Sigmoid colon (tissue), 7 donors: ENCODE measurements around the gene PRKCB. TPM values are rescaled to one million over a fixed set of nuclear protein-coding genes. Genes with fewer than 3 reads are reported as not detected.

ENCODE experiments used
- DNase-seq: peaks from one replicate; pipeline ENCODE4 v3.0.0-alpha.2; 2019
- H3K27ac ChIP-seq, 4 donors: fragments of 200-600 bp; sonication (generic); one replicate each; pipeline ENCODE4 v1.5.1; 2016 to 2019; ENCODE audit warnings: mild to moderate bottlenecking in 1 of 4
- H3K27me3 ChIP-seq, 3 donors: fragments of 200-600 bp; sonication (generic); one replicate each; pipeline ENCODE4 v1.5.1; 2019; ENCODE audit warnings: mild to moderate bottlenecking in 1 of 3
- H3K36me3 ChIP-seq, 4 donors: fragments of 200-600 bp; sonication (generic); one replicate each; pipeline ENCODE4 v1.5.1; 2016 to 2019
- H3K4me1 ChIP-seq, 4 donors: fragments of 200-600 bp; sonication (generic); one replicate each; pipeline ENCODE4 v1.5.1; 2017 to 2019
- H3K4me3 ChIP-seq, 4 donors: fragments of 200-600 bp; sonication (generic); one replicate each; pipeline ENCODE4 v1.5.1; 2017 to 2019; ENCODE audit warnings: mild to moderate bottlenecking in 2 of 4, moderate library complexity in 1 of 4
- H3K9me3 ChIP-seq, 4 donors: fragments of 200-600 bp in 3 of 4; sonication (generic) in 3 of 4; one replicate each; pipeline versions ENCODE4 v1.5.1 to v1.6.1; 2013 to 2019
- CTCF ChIP-seq, 4 experiments: fragments of 450-650 bp in 3 of 4; fragments of 200-600 bp in 1 of 4; IDR thresholded peaks; one replicate each; pipeline ENCODE4 v1.5.1; 2016 to 2019; ENCODE audit warnings: antibody characterized with exemption in 4 of 4, mild to moderate bottlenecking in 3 of 4, moderate library complexity in 2 of 4
- EP300 ChIP-seq, 4 donors: sonication (generic); formaldehyde crosslinking; IDR thresholded peaks; one replicate each; pipeline ENCODE4 v1.6.1; 2017; ENCODE audit warnings: antibody characterized with exemption in 4 of 4
- POLR2A ChIP-seq, 2 donors: fragments of 450-650 bp; IDR thresholded peaks; one replicate each; pipeline ENCODE4 v1.6.1; 2016; ENCODE audit warnings: antibody characterized with exemption in 2 of 2, mild to moderate bottlenecking in 2 of 2, moderate library complexity in 2 of 2
- POLR2AphosphoS5 ChIP-seq, 4 donors: sonication (generic); formaldehyde crosslinking; IDR thresholded peaks; one replicate each; pipeline ENCODE4 v1.6.1; 2017; ENCODE audit warnings: antibody characterized with exemption in 4 of 4
- WGBS, 2 donors: extraction: QIAGEN DNeasy Blood & Tissue Kit; methylation state at CpG; one replicate each; pipeline ENCODE4 v1.1.7; 2013; 5-methylcytosine and 5-hydroxymethylcytosine counted together
- intact Hi-C: fragments of 100-400 bp; cut with DNase I; formaldehyde crosslinking; loops from one replicate; pipeline ENCODE4 v1.15.1; 2023
- polyA plus RNA-seq, 3 donors: library from polyadenylated mRNA; stranded (reverse); fragments of 200-250 nt; gene quantifications; one replicate each; pipeline ENCODE4 v1.2.3, GENCODE V29; 2013
- total RNA-seq, 4 donors: library from RNA; depleted of rRNA; stranded (reverse); fragments of >200 nt; gene quantifications; one replicate each; pipeline ENCODE4 v1.1.0, GENCODE V29; 2016
- donor health status: healthy with polysubstance abuse.
- donor health status: Bipolar disorder and iron deficiency.
- donor health status: healthy.

Gene PRKCB
- total and polyA plus RNA-seq, 7 donors: 3.0 to 43.8 (median 21.4) TPM

GRCh38 chr16:24140730-24141129, 304.9 kb downstream of the PRKCB start:
- no peaks in the 10 kb centered on the region for H3K27me3 ChIP-seq
- DNase-seq: no peak
- H3K4me3 ChIP-seq: no peak overlapping the region
- H3K9me3 ChIP-seq: no peaks in the 10 kb centered on the region
- intact Hi-C loops: no loop called here
- H3K27ac ChIP-seq: peak overlapping the region in 1 of 4 donors; percentile 0
- H3K36me3 ChIP-seq: no peaks in the 10 kb centered on the region
- peaks cover 0 to 26% (median 14%) of the 10 kb centered on the region in 4 donors for H3K4me1 ChIP-seq
- 60 to 86% methylated on average over 2 of the region's 2 CpGs for WGBS, 2 donors
- TF ChIP-seq CTCF (IDR thresholded peaks at IDR 0.05): no peak
- no peak for TF ChIP-seq POLR2AphosphoS5 (IDR thresholded peaks at IDR 0.05)
- TF ChIP-seq EP300 (IDR thresholded peaks at IDR 0.05): no peak
- TF ChIP-seq POLR2A (IDR thresholded peaks at IDR 0.05): no peak

GRCh38 chr16:24141466-24141865, 305.7 kb downstream of the PRKCB start:
- WGBS, 2 donors: 82 to 86% methylated on average over 5 of the region's 5 CpGs
- TF ChIP-seq POLR2AphosphoS5 (IDR thresholded peaks at IDR 0.05) (no peak), CTCF (IDR thresholded peaks at IDR 0.05) (no peak), EP300 (IDR thresholded peaks at IDR 0.05) (no peak), POLR2A (IDR thresholded peaks at IDR 0.05) (no peak)
- Histone ChIP-seq H3K36me3 (no peaks in the 10 kb centered on the region), H3K9me3 (no peaks in the 10 kb centered on the region), H3K4me1 (peaks cover 0 to 33% (median 21%) of the 10 kb centered on the region in 4 donors), H3K4me3 (no peak overlapping the region), H3K27me3 (no peaks in the 10 kb centered on the region), H3K27ac (no peak overlapping the region)
- intact Hi-C loops: no loop called here
- no peak for DNase-seq

GRCh38 chr16:24141917-24142316, 306.1 kb downstream of the PRKCB start:
- Histone ChIP-seq H3K36me3 (no peaks in the 10 kb centered on the region), H3K27ac (peak overlapping the region in 1 of 4 donors; percentile 34), H3K27me3 (no peaks in the 10 kb centered on the region), H3K4me3 (no peak overlapping the region), H3K4me1 (peaks cover 0 to 37% (median 25%) of the 10 kb centered on the region in 4 donors), H3K9me3 (no peaks in the 10 kb centered on the region)
- 91 to 93% methylated on average over 2 of the region's 2 CpGs for WGBS, 2 donors
- no peak for TF ChIP-seq POLR2A (IDR thresholded peaks at IDR 0.05)
- TF ChIP-seq CTCF (IDR thresholded peaks at IDR 0.05): no peak
- no peak for TF ChIP-seq POLR2AphosphoS5 (IDR thresholded peaks at IDR 0.05)
- TF ChIP-seq EP300 (IDR thresholded peaks at IDR 0.05): no peak
- intact Hi-C loops: no loop called here
- no peak for DNase-seq

GRCh38 chr16:24145927-24146326, 310.1 kb downstream of the PRKCB start:
- Histone ChIP-seq H3K9me3 (no peaks in the 10 kb centered on the region), H3K4me3 (no peak overlapping the region), H3K27ac (peak overlapping the region in 2 of 4 donors; percentile 10 to 64), H3K36me3 (no peaks in the 10 kb centered on the region), H3K4me1 (peaks cover 0 to 33% (median 25%) of the 10 kb centered on the region in 4 donors), H3K27me3 (no peaks in the 10 kb centered on the region)
- intact Hi-C loops: no loop called here
- no peak for TF ChIP-seq CTCF (IDR thresholded peaks at IDR 0.05)
- TF ChIP-seq POLR2AphosphoS5 (IDR thresholded peaks at IDR 0.05): no peak
- TF ChIP-seq EP300 (IDR thresholded peaks at IDR 0.05): no peak
- TF ChIP-seq POLR2A (IDR thresholded peaks at IDR 0.05): no peak
- WGBS, 2 donors: 91 to 95% methylated on average over 3 of the region's 3 CpGs
- DNase-seq: no peak

- H3K36me3 ChIP-seq: no peaks in the 10 kb centered on the region
- no peak for DNase-seq
- WGBS, 2 donors: 66 to 78% methylated on average over 7 of the region's 7 CpGs
Measured at GRCh38 chr16:24146518-24146917, 310.7 kb downstream of the PRKCB start.

More at GRCh38 chr16:24146518-24146917, 310.7 kb downstream of the PRKCB start:
- H3K9me3 ChIP-seq: no peaks in the 10 kb centered on the region
- H3K27ac ChIP-seq: peak overlapping the region in 2 of 4 donors; percentile 10 to 64
- TF ChIP-seq CTCF (IDR thresholded peaks at IDR 0.05) (no peak), POLR2A (IDR thresholded peaks at IDR 0.05) (no peak), EP300 (IDR thresholded peaks at IDR 0.05) (no peak), POLR2AphosphoS5 (IDR thresholded peaks at IDR 0.05) (peak in 3 of 4 donors; percentile 17 to 52 (median 38))
- no peak overlapping the region for H3K4me3 ChIP-seq
- H3K27me3 ChIP-seq: no peaks in the 10 kb centered on the region
- H3K4me1 ChIP-seq: peaks cover 0 to 31% (median 25%) of the 10 kb centered on the region in 4 donors
- intact Hi-C loops: no loop called here
